ENCODE data around the gene RNF169.

DNA sequence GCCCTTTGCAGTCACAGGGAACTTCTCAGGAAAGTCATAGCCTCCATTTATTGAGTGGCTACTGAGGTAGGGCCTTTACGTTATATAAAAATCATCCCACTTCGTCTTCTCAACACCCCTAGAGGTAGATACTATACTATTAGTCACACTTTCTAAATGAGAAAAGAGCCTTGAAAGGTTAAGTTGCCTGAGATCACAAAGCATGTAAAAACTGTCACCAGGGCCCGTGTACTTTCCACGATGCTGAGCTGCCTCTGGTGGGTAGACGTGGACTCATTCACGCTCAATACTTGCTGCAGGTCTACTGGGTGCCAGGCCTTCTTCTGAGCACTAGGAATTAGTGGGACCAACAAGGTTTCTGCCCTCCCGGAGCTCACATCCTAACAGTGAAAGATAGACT, 33.7 kb upstream of the RNF169 start:
- no peak for TF ChIP-seq POLR2A (IDR thresholded peaks at IDR 0.05)
- TF ChIP-seq, protein P1, sequence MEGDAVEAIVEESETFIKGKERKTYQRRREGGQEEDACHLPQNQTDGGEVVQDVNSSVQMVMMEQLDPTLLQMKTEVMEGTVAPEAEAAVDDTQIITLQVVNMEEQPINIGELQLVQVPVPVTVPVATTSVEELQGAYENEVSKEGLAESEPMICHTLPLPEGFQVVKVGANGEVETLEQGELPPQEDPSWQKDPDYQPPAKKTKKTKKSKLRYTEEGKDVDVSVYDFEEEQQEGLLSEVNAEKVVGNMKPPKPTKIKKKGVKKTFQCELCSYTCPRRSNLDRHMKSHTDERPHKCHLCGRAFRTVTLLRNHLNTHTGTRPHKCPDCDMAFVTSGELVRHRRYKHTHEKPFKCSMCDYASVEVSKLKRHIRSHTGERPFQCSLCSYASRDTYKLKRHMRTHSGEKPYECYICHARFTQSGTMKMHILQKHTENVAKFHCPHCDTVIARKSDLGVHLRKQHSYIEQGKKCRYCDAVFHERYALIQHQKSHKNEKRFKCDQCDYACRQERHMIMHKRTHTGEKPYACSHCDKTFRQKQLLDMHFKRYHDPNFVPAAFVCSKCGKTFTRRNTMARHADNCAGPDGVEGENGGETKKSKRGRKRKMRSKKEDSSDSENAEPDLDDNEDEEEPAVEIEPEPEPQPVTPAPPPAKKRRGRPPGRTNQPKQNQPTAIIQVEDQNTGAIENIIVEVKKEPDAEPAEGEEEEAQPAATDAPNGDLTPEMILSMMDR (IDR thresholded peaks at IDR 0.05) = no peak

Data from thyroid gland (tissue), 4 donors.